HG03196 (cell line): Measurements from ENCODE around the gene NRXN2.
A peak's percentile ranks its signal among the peaks of the same experiment; 100 is the strongest.

ENCODE experiments used
- ATAC-seq: cut with Tn5 transposase; IDR thresholded peaks from one replicate; pipeline ENCODE4 v1.9.1; 2021; ENCODE audit not compliant: unreplicated experiment

NRXN2 gene

DNA sequence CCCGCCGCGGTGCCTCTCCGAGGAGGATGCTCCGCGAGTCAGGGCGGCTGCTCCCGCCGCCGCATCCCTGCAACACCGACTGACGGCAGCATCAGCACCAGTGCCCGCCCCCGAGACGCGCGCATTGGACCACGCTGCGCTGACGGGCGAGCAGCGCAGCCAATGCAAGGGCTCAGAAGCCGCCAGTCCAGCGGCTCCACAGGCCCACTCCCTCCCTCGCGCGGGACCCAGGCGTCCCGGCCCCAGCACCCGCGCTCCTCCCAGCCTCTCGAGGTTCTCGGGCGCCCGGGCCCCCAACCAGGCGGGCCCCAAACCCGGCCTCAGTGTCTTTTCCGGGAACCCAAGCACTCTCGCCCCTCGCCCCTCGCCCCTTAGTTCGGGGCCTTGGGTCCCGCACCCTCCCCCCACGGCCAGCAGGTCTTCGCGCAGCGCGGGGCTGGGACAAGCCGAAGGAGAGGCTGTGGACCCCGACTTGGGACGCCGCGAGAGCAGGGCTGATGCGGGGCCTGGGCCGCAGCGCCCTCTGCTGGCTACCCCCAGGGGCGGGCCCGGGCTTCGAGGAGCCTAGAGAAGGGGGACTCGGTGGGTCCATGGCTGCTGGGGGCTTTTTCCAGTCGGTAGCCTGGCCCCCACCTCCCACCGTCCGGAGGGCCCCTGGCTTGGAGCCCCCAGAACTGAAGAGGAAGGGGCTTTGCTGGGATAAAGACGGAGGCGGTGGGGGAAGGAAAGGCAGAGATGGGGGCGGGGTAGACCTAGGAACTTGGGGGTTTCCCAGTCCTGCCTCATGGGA, at the start of gene NRXN2:
TSS of gene NRXN2 (minus strand) at position 81 of the 790 bp plus-strand sequence. CDS start 9,498 bp downstream, outside the sequence.
- ATAC-seq, result peak; percentile 70

DNA sequence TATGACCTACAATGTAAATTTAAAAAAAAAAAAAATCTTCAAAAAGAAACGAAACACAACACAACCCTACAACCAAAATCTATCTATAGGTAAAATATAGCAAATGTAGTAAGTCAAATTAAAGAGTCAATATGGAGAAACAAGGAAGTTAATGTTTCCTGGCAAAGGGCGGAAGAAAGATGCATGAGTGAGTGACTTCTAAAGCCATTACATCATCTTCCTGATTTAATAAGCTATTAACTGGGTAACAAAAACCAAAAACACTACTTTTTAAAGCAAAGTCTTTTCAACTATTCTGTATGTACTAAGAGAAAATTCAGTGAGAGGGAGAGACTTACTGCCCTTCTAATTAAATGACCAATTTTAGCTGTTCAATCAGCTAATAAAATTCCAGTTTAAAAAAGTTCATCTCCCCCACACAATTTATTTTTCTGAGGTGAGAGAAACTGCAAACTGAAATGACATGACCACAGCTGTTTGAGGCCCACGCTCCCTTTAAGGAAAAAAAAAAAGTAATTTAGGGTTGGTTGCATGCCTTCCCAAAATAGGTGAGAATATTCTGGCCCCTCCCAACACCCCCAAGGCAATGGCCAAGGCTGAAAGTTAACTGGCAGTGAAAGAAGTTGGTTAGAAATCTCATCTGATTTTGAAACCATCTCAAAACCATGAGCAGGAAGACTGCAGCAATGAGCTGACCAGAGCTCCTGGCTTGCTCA, 49.5 kb upstream of the NRXN2 start:
- no peak for ATAC-seq

DNA sequence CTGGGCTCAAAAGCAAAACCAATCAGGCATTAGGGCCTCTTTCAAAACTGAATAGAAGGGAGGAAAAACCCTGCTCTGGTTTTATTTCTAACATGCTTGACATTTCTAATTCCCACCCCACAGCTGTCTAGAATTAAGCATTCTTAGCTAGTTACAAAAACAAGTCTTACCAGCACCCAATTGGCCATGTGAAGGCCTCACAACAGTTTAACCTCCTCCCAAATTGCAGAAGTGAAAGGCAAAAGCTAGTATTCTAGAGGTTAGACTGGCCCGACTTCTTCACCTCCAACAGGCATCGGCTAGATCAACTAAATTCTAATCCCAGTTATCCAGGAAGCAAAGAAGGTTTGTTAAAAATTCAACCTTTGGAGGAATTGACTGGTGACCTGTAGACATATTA, 48.9 kb upstream of the NRXN2 start:
- ATAC-seq, result no peak

DNA sequence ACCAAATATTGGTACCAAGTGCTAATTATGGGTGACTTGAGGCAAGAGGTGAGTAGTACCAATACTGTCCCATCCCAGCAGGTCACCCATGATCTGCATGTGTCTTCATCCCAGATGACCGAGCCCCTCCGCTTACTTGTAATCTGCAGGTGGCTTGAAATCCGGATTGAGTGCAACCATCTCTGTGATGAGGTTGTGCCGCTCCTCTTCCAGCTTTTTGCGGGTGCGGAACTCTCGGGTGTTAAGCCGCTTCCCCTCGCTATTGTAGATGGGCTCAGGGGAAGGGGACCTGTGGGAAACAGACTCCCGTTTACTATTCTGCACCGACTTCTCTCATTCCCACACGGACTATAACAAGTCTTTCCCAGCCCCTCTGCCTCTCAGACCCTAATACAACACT, 47.1 kb upstream of the NRXN2 start:
- no peak for ATAC-seq

DNA sequence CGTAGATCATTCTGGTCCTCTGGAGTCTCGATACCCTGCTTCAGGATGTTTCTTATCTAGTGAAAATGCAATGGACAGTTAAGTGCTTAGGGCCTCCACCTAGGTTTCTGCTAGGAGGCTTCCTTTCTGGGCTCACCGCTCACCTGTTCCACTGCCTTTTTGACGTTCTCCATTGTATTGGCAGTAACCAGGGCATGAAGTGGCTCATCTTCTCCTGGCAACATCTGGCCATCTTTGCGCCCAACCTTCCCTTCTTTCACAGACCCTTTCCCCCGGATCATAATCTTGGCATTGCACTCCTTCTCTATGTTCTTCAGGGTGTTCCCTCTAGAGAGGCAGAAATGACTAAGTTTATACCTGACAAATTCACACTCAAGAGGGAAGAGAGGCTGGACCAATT, 46.3 kb upstream of the NRXN2 start:
- no peak for ATAC-seq

DNA sequence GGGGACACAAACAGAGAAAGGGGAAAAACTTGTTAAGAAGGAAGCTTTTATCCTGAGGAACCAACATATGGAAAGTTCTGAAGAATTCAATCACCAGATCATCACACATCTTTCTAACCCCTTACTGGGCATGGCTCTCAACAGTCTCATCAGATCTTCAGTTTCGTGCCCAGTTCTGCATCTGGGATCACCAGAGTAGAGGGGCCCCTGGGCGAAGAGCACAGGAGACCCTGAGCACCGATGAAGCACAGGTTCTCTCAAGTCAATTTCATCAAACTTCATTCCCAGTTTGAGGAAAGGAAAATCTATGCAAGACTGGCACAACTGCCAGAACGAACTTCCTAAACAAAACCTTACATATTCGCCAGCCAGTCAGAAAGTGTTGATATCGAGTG, 45.3 kb upstream of the NRXN2 start:
- ATAC-seq, result no peak

DNA sequence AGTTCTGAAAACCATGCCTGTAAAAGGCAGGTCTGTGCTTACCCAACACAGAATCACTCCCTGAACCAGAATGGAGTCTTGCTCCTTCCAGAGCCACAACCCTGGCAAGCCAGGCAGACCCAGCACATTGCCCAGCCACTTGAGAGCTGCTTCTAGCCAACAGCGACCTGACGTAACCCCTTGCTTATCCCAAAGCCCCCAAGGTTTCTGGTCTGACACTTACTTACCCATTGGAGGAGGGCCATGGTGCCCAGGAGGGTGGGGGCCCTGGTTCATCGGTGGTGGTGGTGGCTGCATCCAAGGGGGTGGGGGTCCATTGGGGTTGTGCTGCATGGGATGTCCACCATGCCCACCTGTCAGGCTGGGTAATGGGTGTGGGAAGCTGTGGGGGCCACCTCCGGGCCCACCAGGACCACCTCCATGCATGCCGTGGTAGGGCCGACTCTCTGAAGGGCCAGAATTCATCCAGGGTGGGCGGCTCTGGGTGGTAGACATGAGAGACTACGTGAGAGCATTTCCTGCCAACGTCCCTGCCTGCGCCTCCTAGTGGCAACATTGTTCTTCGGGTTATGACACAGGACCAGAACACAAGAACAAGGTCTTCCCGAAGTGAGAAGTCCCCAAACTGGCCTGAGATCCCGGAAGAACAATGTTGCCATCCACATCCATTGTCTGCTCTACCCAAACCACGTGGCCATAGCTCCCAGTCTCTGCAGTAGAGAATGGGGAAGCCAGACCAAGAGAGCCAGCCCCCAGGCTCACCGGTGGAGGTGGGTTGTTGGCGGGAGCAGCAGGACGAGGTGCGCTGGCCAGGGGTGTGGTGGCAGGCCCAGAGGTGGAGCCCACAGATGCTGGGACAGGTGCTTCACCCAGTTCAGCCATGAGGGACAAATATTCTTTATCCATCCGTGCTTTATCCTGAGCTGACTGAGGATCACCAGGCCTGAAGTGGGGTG, 44.6 kb upstream of the NRXN2 start:
- no peak for ATAC-seq

DNA sequence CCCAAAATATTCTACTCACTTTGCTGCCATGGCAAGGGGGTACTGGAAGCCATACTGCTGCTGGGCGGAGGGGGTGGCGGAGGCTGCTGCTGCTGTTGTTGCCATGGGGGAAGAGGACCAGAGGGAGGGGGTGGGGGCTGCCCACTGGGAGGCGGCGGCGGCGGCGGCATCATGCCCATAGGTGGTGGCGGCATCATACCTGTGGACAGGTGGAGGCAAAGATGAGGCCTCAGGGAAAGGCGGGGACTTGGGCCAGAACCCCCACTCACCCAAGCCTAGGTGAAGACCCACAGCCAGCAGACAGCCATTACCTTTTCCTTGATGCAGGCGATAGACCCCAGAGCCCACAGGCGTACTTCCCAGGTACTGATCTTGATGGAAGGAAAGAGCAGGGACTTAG, 43.9 kb upstream of the NRXN2 start:
- ATAC-seq, result no peak

DNA sequence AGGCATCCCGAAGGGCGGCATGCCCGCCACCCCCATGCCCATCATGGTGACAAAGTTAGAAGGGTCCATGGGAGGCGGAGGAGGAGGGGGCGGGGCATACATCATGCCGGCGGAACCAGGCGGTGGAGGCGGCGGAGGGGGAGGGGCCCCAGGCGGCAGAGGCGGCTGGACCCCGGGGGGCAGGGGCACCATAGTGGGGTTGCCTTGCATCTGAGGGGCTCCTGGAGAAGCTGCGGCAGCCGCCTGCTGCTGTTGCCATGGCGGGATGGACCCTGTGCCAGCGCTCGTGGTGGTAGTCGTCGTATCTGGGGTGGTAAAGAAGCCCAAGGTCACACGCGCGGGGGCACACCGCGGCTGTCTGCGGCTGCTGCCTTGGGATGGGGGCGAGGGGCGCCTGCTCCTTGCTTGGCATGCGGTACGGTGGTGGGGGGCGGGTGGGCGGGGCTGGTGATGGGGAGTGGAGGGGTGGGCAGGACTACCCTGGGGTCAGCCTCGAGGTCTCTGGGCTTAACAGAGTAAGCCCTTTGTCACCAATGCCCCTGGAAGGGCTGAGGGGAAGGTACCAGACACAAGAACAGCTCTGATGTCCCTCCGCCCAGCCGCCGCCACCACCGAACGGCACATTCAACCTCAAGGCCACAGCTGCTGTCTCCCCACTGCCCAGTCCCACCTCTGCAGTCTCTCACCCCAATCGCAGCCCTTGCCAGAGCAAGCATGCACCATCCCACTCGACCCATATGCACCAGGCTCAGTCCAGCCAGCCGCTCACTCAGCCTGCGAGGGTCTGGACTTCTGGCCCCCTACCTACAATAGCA, 43.1 kb upstream of the NRXN2 start:
- no peak for ATAC-seq

DNA sequence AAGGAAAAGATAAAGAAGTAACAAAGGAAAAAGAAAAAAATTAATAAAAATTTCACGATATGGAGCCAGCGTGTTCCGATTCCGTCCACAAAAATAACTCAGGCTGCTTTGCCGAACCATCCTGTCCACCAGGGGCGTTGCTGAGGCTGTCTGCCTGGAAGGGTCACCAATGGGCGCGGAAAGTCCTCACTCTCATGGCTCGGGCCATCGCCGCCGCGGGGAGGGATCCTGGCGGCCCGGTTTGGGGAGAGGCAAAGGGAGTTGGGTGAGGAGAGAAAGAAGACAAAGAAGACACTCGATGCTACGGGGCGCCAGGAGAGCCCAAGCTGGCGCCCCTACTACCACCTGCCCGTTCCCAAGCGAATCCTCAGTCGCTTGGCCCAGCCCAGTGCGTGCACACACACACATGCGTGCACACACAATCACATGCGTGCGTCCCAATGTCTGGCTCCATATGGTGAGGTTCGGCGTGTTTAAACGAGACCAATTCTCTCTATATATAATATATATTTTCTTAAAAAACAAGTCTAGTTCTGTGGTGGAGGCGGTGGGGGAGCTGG, 42.4 kb upstream of the NRXN2 start:
- ATAC-seq, result no peak

DNA sequence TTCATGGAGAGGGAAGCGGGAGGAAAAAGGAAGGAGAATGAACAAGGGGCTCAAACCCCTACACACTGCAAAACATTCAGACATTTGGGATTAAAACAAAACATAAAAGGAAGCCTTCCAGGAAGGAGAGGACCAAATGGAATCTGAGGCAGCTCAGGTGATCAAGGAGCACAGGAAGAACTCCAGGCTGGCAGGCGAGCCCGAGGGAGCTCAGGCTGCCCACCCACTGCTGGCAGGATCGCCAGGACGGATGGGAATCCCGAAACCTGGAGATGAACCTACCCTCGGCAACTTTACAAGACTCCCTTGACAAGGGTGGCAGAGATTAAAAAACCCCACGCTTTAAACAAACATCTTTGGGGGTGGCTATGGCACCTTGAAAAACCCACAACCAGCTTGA, 41.8 kb upstream of the NRXN2 start:
- ATAC-seq, result no peak

DNA sequence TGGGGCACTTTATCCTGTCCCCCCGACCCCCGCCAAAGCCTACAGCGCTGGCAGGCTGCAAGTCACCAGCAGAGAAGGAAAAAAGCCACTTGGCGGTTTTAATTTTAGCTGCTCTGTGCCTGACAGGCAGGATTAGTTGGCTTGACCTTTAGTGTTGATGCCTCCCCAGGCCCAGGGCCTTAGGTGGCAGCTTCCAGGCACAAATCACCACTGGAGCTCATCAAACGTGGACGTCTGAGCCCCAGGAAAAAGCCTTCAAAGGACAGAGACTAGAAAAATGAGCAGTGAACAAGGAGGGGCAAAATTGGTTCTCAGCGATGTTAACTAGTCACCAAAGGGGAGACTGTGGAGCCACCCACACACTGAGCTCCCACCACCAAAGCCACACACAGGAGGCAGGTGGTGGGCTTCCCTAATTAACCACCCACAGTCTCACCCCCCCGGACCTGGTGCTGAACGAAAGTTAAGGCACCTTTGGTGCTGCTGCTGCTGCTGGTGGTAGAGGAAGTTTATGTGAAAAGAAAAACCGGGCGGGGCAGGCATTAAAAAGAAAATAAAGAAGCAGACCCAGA, 41.1 kb upstream of the NRXN2 start:
- no peak for ATAC-seq

DNA sequence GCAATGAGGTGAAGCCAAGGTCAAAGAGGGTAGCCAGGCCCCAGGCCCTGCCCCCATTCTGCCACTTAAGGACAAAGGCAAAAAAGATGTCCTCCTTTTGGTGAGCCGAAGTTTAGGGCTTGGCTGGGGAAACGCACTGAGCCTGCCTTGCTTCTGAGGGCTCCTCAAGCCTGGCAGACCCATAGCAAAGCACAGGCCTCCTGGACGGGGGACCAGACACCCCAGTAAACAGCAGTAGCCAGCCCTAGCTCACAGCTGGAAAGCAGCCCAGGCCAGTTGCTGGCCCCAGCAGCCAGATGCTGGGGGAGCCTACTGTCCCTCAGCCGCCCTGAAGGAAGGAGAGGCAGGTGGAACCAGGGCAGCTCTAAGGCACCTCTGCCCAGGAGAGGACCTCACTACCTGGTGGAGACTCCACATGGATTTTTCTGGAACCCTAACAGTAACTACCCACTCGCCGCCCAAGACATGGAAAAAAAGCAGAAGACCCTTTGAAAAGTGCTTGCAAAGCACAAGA, 40.6 kb upstream of the NRXN2 start:
- ATAC-seq, result no peak

DNA sequence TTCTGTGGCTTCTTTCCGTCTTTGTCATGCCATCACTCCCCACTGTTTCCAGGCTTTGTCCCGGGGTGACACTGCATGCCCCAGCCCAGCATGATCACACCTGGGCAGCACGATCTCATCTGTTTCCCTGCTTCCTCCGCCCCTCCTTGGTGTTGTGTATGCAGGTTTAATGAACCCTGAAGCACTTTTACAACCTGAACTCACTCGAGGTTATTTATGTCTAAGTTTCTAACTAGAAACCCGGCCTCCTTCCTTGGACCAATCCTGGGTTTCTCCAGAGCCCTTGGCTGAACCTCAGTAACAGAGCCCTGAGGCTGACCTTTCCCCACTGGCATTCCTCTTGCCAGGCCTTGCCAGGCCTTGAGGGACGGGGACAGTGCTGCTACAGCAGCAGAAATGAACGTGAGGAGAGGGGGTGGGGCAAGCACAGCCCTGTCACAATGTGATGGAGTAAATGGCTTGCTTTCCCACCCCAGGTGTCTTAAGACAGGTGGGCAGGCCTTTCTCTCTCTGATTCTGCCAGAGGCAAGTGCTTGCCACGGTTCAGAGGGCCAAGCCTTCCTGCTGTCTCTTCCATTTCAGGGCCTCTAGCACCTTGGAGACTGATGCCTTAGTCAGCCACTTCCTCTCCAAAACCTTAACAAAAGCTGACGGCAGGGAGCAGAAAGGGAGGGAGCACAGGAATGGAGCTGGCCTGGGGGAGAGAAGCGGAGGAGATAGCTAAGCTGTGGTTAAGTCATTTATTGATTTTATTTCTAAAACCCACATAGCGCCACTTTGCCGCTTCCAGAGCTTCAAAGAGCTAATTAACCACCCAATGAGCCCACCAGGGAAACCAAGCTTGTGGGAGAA, 39.9 kb upstream of the NRXN2 start:
- ATAC-seq, result no peak

DNA sequence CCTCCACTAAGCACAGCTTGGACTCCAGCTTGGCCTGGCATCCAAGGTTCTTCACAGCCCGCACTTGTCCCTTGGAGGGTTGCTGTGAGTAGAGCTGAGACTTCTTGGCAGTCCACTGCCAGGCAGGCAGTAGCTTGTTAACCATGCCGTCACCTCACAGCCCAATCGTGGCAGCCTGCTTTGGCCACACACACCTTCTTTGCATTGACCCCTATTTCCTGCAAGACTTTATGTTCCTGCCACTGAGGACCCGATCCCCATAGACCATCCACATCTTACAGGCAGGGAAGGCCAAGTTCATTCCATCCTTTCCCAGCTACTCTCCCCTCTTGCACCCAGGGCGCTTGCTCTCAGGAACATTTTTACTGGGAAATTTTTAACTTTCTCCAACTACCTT, 39.3 kb upstream of the NRXN2 start:
- no peak for ATAC-seq

DNA sequence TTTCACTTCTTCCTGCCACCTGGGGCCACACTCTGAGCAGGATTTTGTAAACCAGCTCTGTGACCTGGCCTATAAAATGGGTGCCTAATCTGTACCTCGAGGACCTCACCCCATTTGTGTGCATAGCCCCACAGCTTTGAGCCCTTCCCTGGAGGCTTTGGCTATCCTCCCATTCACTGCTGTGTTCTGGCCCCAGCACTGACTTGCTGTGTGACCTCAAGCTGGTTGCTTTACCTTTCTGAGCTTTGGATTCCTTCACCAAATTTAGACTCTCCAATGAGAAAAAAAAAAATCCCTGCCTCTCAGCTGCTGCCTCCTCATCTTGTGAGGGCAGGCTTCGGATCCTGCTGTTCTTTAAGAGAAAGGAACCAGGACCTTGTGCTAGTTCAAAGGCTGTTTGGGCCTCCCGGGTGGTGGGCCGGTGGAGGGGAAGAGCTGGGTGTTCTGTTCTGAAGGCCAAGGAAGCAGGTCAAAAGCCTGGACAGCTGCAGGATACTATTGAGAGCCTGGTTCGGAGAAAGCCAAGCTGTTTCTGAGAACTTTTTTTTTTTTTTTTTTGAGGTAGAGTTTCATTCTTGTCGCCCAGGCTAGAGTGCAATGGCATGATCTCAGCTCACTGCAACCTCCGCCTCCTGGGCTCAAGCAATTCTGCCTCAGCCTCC, 37.9 kb upstream of the NRXN2 start:
- no peak for ATAC-seq

DNA sequence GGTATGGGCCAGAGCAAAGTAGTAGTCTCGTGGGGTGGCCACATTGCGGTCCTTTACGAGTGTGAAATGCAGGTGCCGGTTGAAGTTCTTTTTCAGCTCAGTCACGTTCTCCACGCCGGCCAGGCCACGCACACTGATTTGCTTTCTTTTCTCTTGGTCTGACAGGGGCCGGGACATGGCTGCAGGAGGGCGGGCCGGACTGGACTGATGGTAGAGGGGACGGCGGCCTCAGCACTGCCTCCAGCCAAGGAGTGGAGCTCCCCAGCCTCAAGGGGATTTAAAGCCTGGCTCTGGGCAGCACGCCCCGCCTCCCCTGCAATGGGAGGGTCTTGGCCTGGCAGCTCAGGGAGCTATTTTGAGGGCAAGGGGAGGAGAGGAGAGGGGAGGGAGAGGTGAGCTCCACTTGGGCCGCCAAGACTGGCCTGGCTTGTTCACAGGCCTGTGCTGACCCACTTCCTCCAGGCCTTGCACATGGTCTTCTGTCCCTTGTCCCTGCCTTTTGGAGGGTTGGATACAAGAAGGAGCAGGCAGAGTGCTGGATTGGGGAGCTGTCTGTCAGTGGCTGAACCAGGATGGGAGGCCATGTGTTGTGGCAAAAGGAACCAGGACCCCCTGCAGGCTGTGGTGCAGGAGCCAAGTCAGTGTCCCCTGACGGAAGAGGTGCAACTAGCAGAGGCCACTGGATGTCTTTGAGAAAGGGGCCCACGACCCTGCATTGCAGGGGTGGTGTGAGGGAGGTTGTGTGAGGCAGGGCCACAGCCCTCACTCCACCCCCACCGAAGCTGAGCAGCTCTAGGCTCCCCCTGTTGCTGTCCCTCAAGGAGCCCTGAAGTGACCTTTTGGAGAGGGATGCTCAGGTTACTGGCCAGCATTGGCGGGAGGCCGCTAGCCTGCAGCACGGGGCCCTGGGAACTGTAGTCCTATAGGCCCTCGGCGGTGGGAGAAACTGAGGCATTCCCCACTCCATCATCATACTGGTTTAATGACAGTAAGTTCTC, 37.0 kb upstream of the NRXN2 start, which contains the start of gene PYGM:
TSS of gene PYGM (minus strand) at position 253 of the 998 bp plus-strand sequence. CDS start at position 177, 76 bp downstream.
- ATAC-seq, result no peak
